Left renal cortex interstitium (tissue), 4 donors: ENCODE data around the gene IP6K1. TPM values are rescaled to one million over a fixed set of nuclear protein-coding genes. Genes with fewer than 3 reads are reported as not detected.
"Not testable (repeated sequence)": the region's sequence is repeated elsewhere in the genome, so short reads cannot be mapped to it uniquely, and the experiment has no call there.

Experiments
- DNase-seq, 4 donors: peaks; one replicate each; pipeline ENCODE4 v3.0.0-alpha.2; 2013; ENCODE audit warnings: low read depth in 4 of 4, low spot score in 2 of 4, missing footprints in 1 of 4
- polyA plus RNA-seq, 4 donors: library from polyadenylated mRNA; unstranded; fragments of 120-200 nt; gene quantifications; one replicate each; pipeline ENCODE4 v1.2.1, GENCODE V29; 2013; ENCODE audit not compliant: insufficient read length in 4 of 4

IP6K1 gene
- polyA plus RNA-seq, 4 donors, result 43.3 to 54.8 (median 53.4) TPM

DNA sequence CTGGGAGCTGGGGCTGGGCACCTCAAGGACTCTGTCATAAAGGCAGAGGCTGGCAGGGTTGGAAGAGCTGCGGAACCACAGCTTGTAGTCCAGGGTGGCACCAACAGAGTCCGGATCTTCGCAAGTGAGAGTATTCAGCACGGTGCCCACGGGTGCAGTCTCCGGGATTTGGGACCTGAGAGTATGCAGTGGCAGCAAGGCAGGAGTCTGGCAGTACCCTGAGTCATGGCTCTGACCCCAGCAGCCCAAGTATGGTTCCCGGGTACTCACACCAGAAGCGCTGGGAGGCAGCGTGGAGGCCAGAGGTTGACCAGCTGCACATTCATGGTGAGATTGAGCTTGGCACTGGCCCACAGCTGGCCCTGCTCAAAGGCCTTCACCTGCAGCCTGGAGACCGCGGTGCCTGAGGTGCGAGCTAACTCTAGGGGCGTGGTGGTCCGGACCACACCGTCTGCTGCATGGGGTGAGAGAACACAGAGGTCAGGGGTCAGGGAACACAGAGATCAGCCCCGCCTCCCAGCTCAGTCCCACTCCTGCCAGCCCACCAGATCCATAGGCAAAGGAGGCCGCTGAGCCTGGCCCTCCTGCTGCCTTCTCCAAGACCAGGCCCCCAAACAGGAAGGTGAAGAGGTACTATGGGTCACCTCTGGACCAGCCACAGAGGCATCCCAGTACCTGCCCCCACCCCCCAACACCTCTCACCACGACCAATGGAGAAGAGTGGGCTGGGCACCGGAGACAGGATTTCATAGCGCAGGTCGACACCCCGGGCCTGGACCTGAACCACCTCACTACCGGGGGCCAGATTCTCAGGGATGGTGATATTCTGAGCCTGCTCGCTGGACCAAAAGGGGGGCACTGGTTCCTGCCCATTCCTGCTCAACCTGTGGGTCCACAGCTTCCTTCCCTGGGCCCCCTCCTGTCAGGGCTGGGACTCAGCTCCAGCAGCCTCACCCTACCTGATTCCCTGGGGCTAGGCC, 8.9 kb upstream of the IP6K1 start:
- DNase-seq, result no peak

- DNase-seq, result no peak
Observed at GRCh38 chr3:49794431-49794830, 8.1 kb upstream of the IP6K1 start.

DNA sequence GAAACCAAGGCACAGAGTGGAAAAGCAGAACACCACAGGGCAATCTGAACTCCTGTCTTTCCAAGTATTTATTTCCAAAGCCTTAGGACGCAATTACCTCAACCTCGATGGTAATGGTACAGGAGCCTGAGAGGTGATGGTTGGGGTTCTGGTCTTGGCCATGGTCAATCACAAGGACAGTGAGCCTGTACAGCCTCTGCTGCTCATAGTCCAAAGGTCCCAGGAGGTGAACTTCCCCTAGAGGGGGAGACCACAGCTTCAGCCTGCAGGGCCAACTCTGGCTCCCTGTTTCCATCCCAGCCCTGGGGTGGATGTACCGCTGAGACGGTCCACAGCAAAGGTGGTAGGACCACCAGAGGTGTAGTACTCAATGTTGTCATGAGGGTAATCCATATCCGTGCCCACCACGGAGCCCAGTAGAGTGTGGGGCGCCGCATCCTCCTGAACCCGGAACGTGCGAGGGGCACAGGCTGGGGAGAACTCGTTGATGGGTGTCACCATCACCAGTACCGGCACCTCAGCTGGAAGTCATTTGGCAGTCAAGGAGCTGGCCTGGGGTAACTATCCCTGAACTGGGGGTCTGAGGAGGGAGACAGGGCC, 7.2 kb upstream of the IP6K1 start:
- no peak for DNase-seq

DNA sequence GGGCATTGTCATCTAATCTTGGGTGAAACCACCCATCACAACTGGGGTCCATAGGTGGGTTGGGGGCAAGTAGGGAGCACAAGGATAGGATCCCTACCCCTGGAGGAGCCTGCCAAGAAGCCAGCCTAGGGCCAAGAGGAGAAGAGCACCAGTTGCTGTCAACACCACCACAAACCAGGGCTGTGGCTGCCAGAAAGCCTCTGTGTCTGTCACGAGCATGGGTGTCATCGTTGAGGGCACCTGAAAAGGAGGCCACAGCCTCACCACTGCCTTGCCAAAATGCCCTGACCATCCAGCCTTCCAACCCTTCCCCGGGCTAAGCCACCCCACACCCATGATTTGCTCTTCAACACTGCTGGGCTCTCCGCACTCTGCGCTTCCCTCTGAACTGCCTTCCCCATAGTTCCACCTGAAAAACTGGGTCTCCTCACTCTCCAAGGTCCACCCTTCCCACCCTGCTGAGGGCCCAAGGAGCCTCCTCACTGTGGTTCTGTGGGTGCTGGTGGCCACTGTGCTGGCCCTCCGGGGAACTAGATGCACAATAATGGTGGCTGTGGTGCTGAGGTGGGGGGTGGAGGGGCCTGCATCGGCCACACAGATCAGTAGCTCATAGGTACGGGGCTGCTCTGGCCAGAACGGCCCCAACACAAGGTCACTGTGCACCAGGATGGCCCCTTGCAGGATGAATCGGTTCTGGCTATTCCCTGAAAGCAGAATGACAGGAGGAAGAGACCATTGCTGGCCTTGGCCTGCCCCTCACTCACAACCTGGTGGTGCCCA, 6.2 kb upstream of the IP6K1 start:
- no peak for DNase-seq

DNA sequence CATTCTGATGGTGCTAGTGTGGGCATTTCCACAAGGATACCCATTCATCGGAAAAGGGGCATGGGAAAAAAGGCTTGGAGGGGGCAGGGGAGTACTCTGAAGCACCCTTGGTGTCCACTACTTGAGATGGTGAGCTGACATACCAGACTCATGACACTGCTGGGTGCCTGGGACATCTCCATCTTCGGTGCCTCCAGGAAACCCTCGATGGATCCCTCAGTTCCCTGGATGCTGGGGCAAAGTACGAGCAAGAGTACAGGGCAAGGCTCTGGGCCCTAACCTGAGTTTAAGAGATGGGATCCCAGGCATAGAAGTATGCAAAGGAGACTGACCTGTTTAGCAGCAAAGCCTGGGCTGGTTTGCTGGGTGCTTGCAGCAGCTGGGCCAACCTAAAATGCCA, 5.2 kb upstream of the IP6K1 start:
- no peak for DNase-seq

DNA sequence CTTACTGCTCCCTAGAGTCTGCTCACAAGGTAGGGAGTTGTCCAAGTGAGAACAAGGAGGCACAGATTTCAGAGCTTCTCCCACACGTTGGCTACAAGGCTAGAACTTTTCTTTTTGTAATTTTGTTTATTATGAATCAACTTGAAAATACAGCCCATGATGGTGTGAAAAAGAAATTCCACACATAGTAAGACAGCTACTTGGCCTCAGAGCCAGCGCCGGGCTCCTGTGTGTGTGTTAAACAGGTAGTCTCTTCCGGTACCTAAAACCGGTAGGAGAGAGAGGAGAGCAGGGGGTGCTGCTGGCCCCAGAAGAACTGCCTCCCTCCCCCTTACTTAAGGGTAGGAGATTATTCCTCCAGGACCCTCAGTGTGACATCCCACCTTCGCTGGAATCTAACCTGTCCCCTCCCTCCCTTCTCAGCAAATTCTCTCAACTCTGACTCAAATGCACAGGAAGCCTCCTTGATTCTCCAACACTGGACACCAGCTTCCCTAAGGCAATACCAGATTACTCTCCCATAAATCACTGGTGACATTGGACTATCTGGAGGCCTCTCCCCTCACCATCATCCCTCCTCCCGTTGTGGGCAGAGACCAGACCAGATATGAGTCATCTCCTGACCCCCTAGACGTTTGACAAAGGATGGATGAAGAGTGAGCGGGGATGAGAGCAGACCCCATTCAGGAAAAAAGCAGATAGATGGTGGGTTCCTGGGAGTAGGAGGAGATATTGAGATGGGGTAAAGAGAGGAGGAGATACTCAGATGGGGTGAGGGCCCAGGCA, 4.5 kb upstream of the IP6K1 start:
- no peak for DNase-seq

GRCh38 chr3:49788056-49788455, 1.7 kb upstream of the IP6K1 start:
- no peak for DNase-seq

- DNase-seq, result no peak
Observed at GRCh38 chr3:49787536-49787935, 1.2 kb upstream of the IP6K1 start.

DNA sequence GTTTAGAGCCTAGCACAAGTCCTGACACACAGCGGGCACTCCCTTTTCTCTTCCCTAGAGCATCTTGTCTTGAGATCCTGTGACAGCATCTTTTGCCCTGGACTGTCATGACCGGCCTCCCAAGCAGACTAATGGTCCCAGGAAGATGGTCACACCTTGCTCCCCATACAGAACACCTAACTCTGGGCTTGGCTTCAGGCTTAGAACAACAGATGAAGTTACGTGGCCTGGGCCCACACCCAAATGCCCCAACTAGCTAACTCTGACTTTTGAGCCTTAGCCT, 781 bp upstream of the IP6K1 start:
- no peak for DNase-seq

GRCh38 chr3:49785565-49786356, 581 bp downstream of the IP6K1 start:
- peak in 1 of 4 donors; percentile 56 for DNase-seq

GRCh38 chr3:49782277-49782676, 4.1 kb downstream of the IP6K1 start:
- DNase-seq, result not testable (repeated sequence)

DNA sequence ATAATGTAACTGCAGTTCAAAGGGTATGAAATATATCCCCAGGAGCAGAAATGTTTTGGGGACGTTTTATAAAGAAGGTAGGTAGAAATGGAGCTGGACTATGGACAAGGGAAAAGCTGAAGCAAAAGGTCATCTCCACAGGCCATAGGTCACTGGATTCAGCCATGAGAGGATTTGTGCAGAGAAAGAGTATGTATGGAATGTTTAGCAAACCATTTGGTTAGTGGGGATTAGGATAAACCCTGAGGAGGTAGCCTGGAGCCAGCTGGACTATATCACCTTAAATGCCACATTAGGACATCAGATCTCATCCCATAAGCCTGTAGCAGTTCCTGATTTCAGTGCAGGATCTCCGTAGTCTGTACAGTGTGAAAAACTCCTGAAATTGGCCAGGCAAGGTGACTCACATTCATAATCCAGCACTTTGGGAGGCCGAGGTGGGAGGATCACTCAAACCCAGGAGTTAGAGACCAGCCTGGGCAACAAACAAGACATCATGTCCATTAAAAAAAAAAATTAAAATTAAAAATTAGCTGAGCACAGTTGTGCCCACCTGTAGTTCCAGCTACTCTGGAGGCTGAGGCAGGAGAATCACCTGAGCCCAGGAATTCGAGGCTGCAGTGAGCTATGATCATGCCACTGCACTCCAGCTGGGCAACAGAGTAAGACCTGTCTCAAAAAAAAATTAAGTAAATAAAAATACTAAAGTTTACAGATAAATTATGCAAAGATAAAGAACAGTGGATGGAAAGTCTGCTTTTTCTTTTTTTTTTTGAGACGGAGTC, 4.7 kb downstream of the IP6K1 start:
- DNase-seq, result no peak

DNA sequence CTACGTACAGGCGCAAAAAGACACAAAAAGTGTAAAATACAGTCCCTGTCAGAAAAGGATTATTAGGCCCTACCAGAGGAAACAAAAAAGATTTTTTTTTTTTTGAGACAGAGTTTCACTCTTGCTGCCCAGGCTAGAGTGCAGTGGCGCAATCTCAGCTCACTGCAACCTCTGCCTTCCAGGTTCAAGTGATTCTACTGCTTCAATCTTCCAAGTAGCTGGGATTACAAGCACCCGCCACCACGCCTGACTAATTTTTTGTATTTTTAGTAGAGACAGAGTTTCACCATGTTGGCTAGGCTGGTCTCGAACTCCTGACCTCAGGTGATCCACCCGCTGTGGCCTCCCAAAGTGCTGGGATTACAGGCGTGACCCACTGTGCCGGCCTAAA, 5.4 kb downstream of the IP6K1 start:
- DNase-seq, result not testable (repeated sequence)

GRCh38 chr3:49780080-49780974, 6.0 kb downstream of the IP6K1 start:
- no peak for DNase-seq

DNA sequence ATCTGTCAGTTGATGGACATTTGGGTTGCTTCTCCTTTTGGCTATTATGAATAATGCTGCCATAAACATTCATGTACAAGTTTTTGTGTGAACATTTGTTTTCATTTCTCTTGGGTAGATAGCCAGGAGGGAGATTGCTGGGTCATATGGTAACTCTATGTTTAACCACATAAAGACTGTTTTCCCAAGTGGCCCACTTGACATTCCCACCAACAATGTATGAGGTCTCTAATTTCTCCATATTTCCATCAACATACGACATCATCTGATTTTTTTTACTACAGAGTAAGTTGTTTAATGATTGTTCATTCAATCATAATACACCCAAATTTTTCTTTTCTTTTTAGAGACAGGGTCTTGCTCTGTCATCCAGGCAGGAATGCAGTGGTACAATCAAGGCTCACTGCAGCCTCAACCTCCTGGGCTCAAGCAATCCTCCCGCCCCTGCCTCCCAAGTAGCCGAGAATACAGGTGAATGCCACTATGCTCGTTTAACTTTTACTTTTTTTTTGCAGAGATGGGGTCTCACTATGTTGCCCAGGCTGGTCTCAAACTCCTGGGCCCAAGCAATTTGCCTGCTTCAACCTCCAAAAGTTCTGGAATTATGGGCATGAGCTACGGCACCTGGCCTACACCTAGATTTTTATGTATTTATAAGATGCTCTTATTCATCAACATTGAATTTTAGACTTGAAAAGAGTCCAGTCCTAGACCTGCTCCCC, 6.8 kb downstream of the IP6K1 start:
- no peak for DNase-seq

GRCh38 chr3:49776101-49776500, 10.2 kb downstream of the IP6K1 start:
- not testable (repeated sequence) for DNase-seq

DNA sequence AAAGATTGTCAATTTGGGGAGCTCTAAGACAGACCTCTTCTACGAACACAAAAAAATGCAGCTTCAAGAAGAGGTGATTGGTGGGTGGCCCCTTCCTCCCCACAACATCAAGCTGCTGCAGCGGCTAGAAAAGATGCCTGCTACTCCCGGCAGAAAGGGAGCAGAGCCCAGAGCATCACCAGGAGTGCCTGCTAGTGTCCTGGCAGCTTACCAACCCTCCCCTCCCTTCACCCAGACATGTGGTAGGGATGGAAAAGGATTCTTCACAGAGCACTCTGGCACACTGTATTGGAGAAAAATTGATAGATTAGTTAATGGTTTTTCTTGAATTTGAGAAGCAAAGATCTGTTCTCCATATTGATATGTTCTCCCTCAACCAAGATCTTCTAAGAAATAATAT, 10.8 kb downstream of the IP6K1 start:
- no peak for DNase-seq
